GM19238 (cell line): Measurements from ENCODE around the gene CLIP1.
"Not testable (repeated sequence)": the region's sequence is repeated elsewhere in the genome, so short reads cannot be mapped to it uniquely, and the experiment has no call there.

Experiments used
- DNase-seq: peaks from one replicate; pipeline ENCODE4 v3.0.0; 2011; ENCODE audit warnings: low spot score; ENCODE audit not compliant: insufficient read length

The CLIP1 gene

GRCh38 chr12:122356991-122357390 is 65.5 kb downstream of the CLIP1 start:
- DNase-seq, result not testable (repeated sequence)

GRCh38 chr12:122356192-122356635 is 66.3 kb downstream of the CLIP1 start:
- peak; percentile 10 for DNase-seq

GRCh38 chr12:122355706-122356105 is 66.8 kb downstream of the CLIP1 start:
- no peak for DNase-seq

DNA sequence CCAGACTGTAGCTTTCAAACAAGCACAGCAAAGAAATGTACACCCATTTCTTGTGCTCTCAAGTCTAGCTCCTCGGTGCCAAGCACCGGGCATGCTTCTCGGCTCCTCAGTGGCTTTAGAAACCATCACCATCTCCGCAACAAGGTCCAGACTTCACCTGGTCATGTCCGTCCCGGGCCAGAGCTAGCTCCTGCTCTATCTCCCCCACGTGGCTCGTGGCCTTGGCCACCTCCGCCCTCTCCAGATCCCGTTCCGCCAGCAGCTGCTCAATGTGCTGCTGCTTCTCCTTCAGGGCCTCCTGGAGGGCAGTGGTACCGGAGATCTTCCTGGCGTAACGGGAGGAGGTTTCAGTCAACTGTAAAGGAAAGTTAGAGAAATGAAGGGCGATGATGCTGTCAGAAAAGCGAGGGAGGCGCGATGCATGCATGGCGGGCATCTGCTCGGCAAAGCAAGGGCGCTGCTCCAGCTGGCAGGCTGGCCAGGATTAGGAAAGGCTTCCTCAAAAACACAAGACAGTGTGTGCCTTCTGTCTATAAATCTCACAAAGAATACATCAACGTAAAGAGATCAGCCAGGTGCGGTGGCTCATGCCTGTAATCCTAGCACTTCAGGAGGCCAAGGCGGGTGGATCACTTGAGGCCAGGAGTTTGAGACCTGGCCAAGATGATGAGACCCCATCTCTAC is 67.4 kb downstream of the CLIP1 start:
- no peak for DNase-seq

GRCh38 chr12:122352394-122352793 is 70.1 kb downstream of the CLIP1 start:
- DNase-seq, result no peak

- DNase-seq, result no peak
Measured at GRCh38 chr12:122350141-122350848, 72.2 kb downstream of the CLIP1 start.

GRCh38 chr12:122349078-122349477 is 73.4 kb downstream of the CLIP1 start:
- no peak for DNase-seq

GRCh38 chr12:122348505-122348904 is 74.0 kb downstream of the CLIP1 start:
- no peak for DNase-seq

DNA sequence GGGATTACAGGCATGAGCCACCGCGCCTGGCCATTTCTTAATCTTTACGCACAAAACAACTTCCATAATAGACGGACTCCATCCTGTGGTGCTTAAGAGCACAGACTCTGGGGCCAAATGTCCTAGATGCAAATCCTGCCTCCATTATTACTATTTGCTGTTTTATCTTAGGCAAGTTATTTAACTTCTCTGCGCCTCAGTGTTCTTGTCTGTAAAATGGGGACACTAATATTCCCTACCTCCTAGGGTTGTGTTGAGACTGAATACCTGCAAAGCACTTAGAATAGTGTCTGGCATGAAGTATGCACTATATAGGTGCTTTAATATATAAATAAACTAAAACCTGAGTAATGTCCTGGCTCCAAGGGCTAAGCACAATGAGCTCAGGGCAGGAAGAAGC is 76.4 kb downstream of the CLIP1 start:
- DNase-seq, result no peak

- DNase-seq, result no peak
Measured at GRCh38 chr12:122345042-122345441, 77.4 kb downstream of the CLIP1 start.

DNA sequence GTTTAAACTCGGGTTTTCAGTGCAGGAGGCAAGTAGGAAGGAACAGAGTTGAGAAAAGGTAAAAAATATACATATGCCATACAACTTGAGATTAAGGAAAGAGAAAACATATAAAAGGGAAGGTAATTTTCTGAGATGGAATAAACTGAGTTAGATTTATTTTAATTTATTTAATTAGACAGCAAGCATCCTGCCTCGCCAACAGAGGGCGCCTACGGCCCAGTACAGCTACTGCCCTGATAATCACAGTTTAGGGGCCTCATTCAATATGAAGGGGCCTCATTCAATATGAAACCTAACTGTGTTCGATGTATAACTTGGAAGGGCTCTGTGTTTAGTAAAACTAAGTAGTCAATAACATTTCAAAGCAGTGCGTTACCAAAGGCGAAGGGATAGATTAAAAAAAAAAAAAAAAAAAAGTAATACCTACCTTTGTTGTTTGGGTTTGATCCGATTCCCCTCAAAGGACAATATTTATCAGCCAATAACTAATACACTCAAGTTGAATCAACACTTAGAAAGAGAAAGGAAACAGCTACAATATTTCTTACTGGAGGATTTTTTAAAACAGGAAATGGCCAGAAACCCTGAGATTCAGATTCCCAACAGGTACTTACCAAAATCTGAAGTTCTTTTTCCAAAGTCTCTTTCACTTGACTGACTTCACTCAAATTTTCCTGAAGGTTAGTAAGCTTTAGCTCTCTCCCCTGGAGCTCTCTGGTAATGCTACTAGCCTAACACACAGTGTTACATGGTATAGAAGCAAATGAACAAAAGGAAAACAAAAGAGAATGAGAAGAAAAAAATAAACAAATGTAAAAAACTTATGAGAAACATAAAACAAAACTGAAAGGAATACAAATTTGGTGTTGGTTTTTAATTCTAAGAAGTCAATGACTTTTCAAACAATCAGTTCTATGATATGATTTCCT is 86.2 kb downstream of the CLIP1 start:
- DNase-seq, result peak; percentile 13

DNA sequence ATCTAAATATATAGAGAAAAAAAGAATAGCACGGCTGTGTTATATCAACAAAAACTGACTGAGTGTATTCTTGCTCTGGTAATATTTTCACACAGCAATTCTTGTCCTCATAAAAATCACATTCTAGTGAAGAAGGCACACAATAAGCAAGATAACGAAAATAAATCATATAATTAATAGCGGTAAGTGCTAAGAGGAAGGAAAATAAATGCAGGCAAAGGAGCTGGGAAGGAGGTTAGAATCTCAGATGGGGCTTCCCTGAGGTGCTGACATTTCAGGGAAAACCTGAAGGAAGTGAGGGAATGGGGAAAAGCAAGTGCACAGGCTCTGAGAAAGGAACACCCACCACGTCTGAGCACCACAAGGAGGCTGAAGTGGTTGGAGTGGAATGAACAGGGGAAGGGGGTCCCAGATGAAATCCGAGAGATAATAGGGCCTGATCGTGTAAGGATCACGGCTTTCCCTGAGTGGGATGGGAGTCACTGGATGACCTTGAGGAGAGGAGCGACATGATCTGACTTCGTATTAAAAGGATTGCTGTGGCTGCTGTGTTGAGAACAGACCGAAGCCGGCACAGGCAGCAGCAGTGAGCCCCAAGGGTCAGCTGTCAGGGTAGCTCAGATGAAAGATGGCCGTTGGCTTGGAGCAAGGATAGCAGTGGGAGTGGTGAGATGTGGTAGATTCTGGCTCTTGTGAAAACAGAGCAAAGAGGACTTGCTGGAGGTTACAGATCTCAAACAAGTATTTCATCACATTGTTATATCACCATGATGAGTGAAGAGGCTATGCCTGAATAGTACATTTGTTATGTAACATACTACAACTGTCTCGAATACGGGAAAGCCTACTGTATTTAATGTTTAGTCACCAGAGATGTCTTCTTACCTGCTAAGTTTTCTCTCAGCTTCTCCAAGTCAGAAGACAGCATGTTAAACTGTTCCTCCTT is 89.1 kb downstream of the CLIP1 start:
- DNase-seq, result no peak

DNA sequence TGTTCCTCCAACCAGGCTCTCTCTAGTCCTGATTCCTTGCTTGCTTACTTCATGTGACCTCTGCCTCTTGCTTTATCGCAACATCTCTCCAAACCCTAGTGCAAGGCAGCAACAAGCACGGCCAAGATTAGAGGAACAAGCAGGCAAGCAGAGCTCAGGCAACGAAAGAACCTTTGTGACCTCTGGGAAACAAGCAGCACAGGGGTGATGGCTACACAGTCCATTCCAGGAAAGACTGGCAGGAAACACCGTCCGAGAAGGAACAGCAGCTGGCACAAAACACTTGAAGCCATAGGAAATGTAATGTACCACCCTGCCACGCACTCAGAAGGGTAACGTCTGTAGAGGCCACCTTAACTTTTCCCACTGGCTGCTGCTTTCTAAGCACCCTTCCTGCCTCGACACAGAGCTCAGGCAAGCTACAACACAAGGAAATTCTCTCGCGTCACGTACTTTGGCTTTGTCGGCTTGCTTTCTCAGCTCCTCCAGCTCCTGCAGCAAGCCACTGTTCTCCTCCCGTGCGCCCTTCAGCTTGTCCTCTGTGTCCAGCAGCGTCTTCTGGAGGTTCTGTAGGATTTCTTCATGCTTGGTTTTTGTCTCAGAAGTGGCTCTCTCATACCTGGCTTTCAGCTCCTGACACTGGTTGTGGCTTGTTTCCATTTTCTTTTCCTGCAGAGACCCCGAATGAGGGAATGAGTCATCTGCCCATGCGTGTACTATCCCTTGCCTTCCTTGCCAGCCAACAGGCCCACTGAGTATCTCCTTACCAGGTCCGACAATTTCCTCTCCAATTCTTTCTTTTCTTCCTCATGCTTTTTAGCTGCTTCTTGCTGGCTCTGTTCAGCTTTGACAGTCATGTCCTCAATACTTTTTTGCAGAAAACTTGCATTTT is 94.7 kb downstream of the CLIP1 start:
- DNase-seq, result no peak

- DNase-seq, result no peak
Measured at GRCh38 chr12:122327014-122327413, 95.5 kb downstream of the CLIP1 start.

GRCh38 chr12:122326586-122326985 is 95.9 kb downstream of the CLIP1 start:
- no peak for DNase-seq

DNA sequence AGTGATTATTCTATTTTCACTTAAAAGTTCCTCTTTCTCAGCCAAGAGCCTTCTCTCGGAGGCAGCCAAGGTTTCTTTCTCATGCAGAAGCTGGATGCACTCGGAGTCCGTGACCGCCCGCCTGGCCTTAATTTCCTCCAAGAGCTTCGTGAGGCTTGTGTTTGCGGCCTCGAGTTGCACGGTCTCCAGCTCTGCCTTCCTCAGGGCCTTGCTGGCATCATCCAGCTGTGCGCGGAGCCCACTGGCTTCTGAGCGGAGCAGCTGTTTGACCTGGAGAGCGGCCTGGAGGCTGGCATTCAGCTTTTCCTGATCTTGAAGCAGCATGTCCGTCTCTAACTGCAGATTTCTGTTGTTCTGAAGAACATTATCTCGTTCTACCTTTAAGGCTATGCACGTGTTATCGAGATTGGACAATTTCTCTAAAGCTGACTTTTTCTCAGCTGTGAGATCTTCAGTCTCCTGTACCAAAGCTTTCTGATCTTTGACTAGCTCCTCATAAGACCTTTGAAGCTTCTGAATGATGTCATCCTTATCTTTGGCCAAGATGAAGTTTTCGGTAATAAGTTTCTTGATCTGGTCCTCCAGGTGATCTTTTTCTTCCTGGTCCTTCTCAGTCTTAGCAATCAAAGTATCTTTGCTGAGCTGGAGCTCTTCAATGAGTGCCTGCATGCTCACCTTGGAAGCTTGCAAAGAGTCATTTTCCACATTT is 99.0 kb downstream of the CLIP1 start:
- no peak for DNase-seq

DNA sequence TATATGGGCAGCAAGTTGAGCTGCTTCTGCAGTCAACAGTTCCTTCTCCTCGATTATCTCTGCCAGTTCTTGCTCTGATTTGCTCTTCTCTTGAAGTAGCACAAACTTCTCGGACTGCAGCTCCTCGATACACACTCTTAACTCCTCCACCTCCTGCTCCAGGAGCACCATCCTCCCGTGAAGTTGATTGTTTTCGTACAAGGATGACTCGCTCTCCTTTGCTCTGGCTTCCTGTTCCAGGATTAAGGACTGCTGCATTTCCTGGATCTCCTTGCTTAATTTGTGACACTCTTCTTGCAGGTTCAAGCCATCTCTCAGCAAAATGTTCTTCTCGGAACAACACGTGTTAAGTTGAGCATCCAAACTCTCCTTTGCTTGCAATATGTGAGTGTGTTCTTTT is 100.0 kb downstream of the CLIP1 start:
- DNase-seq, result no peak

DNA sequence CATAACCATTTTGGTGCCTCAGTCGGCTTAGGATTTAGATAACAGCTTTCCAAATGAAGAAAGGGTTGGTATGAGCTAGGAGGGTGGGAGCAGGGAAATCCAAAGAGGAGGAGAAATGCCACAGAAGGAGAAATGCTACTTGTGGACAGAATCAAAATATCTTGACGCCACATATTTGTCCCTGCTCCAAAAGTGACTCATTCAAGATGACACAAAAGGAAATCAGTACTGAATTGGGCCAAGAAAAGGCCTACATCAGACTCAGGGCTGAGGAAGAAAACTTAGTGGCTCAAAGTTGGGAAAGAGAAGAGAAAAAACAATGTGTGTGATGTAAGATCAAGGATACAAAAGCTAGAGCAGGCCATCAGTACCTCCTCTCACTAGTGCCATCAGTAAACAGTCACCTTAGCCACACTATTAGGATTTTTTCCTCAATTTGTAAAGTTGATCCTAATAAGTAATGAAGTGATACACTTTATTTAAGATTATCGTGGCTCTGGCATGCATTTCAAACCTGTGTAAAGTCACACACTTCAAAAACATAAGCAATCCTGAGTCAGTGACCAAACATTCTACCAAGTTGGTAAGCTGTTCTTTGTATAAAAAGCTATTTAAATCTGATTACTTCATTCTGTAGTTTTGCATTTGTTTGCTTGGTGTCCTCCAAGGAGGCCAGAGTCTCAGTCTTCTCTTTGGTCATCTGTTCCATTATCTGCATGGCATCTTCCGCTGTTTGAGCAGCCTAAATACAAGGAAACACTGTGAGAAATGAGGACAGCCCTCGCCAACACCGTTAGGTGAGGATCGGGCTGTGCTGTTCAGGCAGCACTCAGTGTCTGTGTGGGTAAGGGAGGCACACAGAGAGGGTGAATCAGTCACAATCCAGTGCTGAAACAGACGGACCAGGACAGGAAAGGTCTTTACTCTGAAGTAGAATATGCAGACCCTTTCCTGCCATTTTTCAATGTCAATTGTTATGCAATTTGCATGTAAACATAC is 103.6 kb downstream of the CLIP1 start:
- no peak for DNase-seq
